HG03097 (cell line): ENCODE data around the gene RAB1A.
"Not testable (repeated sequence)": the region's sequence is repeated elsewhere in the genome, so short reads cannot be mapped to it uniquely, and the experiment has no call there.

Source experiments
- ATAC-seq: cut with Tn5 transposase; IDR thresholded peaks from one replicate; pipeline ENCODE4 v1.9.1; 2021; ENCODE audit not compliant: unreplicated experiment, low FRiP score

The RAB1A gene

DNA sequence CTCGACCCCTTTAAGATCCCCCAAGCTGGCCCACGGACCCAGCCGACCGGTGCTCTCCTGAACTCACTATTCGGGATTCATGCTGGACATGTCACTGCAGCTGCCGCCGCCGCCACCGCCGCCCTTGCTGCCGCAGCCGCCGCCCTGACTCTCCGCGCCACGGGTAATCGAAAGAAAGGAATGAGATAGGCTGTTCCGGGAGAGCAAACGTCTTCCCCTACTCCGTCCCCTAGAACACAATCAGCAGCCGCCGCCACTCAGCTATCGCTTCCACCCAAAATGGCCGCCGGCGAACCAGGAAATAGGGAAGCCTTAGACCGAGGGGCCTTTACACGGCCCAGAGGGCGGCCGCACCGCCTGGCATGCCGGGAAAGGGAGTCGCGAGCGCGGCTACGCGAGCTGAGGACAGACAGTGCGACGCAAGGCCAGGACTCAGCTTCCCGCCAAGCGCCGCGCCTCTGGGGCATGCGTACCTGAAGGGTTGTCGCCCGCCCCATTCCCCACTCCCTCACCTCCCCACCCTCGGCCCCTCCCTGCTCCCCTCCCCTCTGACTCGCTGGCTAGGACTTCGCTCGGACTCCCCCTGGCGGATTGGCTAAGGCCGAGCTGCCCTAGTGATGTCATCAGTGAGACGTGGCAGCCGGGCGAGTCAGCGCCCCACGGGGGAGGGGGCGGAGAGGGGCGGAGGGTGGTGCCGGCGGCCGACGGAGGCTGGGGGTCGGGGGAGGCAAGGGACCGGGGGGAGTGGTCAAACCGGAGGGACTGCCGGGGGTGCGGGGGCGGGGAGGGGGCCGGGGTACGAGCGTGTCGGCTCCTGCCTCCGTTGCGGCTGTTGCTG is at the start of gene RAB1A:
Gene RAB1A (minus strand): TSS at position 281 of the 838 bp plus-strand sequence. CDS start 191 bp downstream, at position 90.
- peak; percentile 98 for ATAC-seq

DNA sequence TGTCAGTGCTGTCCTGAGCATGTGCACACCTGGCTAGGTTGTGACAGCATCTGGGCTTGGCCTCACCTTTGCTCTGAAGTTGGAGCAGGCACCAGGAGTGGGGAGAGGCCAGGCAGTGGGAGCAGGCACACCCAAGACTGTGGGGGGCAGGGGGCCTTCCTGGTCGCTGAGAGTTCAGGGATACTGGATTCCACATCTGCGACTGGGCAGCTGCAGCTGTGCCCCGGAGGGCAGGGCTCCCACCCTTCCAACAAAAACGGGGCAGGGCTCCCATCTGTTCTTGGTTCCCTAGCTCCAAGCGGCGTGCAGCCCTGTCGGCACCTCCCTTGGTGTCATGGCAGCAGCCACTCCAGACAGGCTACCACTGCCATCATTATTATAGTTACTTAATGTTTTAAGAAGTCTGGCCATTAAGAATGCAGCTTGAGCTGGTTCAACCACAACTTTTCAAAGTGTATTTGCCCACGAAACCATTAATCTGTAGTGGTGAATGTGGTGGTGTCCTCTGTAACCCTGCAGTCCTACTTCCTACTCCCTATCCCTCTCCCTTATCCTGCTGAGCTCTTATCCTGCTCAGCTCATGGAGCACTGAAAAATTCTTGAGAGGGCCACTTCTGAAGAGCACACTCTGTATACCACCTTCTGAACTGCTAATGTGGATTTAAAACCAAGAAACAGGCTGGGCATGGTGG is 48.0 kb upstream of the RAB1A start:
- ATAC-seq = no peak

DNA sequence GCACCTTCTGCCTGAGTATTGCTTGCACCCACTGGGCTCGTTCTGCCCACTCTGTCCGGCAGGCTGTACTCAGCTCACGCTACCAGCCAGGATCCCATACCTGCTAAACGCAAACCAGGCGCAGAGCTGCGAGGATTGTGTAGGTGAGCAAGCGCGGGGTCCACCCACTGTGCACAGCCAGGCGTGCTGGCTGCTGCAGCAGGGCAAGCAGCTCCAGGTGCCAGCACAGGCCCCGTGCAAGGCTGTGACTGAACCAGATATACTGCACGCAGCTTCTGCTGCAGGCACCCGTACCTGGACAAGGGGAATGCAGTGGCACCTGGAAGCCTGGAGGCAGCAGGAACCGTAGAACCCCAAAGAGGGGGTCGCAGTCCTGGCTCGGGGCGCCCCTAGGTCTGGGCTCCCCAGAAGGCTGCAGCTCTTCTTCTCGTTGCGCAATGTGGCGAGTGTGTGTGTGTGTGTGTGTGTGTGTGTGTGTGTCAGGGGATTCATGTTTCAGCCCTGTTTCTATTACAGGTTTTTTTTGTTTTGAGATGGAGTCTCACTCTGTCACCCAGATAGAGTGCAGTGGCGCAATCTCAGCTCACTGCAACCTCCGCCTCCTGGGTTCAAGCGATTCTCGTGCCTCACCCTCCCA is 46.1 kb upstream of the RAB1A start:
- no peak for ATAC-seq

DNA sequence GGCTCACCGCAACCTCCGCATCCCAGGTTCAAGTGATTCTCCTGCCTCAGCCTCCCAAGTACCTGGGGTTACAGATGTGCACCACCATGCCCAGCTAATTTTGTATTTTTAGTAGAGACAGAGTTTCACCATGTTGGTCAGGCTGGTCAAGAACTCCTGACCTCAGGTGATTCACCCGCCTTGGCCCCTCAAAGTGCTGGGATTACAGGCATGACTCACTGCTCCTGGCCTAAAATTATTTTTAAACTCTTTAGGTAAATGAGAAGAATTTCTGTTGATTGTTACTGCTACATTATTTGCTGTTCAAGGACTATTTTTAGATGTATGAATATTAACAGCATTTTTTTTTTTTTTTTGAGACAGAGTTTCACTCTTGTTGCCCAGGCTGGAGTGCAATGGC is 44.1 kb upstream of the RAB1A start:
- ATAC-seq = not testable (repeated sequence)

DNA sequence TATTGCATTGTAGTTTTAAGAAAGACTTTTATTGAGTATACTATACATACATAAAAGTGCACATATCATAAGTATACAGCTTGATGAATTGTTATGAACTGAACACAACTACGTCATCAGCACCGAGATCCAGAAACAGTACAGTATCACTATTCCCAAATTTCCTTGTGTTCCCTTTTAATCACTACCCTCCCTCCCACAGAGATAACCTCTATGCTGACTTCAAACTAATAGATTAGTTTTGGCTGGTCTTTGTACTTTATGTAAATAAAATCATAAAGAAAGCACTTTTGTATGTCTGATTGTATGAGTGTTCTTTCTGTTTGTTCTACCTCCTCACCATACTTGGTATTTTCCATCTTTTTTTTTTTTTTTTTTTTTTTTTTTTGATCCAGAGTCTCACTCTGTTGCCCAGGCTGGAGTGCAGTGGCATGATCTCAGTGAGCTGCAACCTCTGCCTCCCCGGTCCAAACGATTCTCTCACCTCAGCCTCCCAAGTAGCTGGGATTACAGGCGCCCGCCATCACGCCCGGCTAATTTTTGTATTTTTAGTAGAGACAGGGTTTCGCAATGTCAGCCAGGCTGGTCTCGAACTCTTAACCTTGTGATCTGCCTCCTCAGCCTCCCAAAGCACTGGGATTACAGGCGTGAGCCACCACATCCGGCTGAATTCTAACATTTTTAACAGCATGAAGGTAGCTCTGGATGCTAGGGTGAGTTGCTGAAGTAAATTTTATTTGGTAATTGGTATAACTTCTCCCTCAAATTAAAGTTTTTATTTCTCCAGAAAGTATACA is 43.3 kb upstream of the RAB1A start:
- ATAC-seq = no peak

DNA sequence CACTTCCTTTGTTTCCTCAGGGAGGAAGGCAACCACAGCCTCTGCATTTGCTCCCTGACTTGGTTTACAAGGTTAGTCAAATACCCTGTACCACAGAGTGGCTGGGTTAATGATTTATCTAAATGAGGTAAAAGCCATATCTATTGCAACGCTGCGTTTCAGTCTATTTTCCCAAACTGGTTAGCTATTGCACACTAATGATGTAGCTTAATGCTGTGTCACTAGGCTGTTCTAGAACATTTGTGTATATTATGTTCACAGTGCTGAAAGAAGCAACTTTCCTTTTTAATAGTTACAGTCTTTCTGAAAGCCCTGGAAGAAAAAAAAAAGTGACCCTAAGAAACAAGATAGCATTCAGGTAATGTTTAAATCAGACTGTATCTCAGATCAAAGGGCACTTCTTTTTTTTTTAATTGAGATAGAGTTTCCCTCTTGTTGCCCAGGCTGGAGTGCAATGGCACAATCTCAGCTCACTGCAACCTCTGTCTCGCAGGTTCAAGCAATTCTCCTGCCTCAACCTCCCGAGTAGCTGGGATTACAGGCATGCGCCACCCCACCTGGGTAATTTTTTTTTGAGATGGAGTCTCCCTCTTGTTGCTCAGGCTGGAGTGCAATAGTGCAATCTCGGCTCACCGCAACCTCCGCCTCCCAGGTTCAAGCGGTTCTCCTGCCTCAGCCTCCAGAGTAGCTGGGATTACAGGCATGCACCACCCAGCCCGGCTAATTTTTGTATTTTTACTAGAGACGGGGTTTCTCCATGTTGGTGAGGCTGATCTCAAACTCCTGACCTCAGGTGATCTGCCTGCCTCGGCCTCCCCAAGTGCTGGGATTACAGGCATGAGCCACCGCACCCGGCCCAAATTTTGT is 40.9 kb upstream of the RAB1A start:
- ATAC-seq = not testable (repeated sequence)

DNA sequence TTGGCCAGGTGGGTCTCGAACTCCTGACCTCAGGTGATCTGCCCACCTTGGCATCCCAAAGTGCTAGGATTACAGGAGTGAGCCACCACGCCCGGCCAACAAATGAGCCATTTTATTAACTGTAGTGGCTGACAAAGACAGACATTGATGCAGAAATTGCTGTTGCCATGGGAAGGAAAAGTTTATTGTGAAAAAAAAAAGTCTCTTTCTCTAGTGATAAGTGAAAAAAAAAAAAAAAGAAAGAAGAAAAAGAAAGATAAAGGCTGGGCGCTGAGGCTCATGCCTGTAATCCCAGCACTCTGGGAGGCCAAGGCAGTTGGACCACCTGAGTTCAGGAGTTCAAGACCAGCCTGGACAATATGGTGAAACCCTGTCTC is 39.8 kb upstream of the RAB1A start:
- ATAC-seq = no peak

DNA sequence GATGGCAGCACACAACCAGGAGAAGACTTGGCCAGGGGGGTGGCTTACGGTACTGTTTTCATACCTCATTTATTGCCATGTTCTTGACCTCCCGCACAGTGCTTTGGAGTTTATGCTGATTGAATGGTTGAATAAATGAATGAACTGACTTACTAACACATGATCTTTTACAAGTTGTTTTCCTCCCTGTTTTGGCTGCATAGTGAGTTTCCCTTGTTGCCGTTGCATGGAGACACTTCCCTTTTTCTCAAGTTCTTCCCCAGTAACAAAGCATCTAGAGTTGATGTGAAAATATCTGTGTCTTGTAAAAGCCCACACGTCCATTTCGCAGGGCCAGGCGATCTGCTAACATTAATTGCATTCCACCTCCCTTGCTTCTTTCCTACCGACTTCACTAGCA is 35.7 kb upstream of the RAB1A start:
- no peak for ATAC-seq

DNA sequence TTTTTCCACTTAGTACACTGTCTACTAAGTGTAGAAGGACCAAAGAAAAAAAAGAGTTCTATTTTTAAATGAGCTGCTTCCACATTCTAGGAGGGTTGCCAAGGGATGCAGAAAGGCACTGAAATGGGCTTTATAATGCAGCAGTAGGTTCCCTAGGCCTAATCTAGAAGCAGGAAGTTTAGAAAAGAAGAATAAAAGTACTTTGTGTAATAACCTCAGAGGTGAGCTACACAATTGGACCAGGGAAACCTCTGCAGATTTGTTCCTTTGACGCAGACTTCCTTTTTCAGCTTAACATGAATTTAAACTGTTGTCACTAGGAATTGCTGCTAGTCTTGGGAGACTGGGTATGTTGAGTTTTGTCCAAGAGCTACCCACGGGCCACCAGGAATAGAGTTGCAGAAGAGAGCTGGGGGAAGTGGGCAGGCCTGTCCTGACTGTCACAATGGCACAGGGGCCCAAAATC is 34.6 kb upstream of the RAB1A start:
- no peak for ATAC-seq

DNA sequence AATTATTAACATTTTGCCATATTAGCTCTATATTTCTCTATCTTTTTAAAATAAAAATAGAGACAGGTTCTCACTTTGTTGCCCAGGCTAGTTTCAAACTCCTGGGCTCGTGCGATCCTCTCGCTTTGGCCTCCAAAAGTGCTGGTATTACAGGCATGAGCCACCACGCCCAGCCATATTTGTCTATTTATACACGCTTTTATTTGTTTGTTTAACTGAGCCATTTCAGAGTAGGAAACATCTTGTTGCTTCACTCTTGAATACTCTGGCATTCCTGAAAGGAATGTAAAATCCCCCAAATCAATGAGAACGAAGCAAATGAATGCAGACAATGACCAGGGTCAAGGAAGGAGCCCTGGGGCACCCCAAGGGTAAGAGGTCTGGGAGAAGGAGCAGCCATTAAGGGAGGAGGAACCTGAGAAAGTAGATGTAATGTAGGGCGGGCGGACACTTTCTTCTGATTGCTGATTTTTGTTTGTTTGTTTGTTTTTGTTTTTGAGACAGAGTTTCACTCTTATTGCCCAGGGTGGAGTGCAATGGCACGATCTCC is 31.7 kb upstream of the RAB1A start:
- ATAC-seq = no peak

DNA sequence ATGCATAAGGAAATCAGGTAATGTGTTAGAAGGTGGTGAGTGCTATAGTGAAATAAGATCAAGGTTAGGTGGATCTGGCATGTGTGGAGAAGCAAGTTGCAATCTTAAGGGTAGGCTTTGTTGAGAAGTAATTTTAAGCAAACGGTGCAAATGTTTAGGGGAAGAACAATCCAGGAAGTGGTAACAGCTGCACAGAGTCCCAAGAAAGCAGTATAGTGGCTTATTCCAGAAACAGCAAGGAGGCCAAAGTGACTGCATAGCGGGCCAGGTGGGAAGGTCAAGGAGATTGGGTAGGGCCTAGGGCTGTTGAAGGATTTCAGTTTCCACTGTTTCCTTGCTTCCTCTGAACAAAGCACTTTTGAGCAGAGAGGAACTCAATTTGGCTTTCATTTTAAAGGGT is 30.0 kb upstream of the RAB1A start:
- ATAC-seq = no peak

DNA sequence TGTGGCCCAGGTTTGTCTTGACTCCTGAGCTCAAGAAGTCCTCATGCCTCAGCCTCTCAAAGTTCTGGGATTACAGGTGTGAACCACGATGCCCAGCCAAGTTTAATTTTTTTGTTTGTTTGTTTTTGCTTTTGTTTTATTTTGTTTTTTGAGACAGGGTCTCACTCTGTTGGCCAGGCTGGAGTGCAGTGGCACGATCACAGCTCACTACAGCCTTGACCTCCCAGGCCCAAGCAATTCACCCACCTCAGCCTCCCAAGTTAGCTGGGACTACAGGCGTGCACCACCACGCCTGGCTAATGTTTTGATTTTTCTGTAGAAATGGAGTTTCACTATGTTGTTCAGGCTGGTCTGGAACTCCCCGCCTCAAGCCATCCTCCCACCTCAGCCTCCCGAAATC is 29.4 kb upstream of the RAB1A start:
- ATAC-seq = no peak

DNA sequence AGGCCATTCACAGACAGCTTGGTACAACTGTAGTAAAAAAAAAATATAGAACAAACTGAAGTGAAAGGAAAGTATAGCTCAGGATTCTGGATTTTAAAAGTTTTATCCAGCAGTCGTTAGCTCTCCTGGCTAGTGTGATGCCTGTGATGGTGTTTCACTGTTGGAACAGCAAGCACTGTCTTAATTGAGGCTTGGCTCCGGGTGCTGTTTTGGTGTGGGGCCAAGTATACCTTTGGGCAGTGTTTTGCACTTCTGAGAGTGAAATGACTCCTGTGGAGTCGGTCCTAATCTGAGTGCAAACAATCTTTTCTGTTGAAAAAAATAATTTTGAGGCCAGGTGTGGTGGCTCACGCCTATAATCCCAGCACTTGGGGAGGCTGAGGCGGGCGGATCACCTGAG is 28.7 kb upstream of the RAB1A start:
- ATAC-seq = no peak

DNA sequence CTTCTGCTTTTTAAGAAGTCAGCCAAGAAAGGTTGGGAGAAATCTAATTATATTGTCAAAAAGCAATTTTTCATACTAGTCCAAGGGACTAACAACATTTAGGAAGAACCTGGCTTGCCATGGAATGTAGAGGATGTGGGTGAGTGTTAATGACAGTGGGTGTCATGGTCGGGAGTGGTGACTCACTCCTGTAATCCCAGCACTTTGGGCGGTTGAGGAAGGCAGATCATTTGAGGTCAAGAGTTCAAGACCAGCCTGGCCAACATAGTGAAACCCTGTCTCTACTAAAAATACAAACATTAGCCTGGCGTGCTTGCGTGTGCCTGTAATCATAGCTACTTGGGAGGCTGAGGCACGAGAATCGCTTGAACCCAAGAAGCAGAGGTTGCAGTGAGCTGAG is 27.9 kb upstream of the RAB1A start:
- not testable (repeated sequence) for ATAC-seq

DNA sequence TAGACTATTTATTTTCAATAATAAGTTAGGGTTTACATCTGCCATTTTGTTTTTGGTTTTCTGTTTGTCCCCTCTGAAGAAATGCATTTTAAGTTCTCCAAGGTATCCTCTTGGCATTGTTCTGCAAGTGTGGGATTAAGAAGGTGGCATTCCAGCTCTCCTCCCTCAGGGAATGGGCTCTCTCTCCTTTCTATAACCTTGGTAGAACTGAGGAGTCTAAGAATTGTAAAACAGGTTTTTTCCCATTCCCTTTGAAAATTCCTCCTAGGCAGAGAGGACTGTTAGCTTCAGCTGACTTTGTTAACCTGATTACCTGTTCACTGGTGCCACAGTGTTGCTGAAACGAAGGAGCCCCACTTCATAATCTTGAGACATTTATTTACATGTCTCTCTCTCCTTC is 26.1 kb upstream of the RAB1A start:
- no peak for ATAC-seq

DNA sequence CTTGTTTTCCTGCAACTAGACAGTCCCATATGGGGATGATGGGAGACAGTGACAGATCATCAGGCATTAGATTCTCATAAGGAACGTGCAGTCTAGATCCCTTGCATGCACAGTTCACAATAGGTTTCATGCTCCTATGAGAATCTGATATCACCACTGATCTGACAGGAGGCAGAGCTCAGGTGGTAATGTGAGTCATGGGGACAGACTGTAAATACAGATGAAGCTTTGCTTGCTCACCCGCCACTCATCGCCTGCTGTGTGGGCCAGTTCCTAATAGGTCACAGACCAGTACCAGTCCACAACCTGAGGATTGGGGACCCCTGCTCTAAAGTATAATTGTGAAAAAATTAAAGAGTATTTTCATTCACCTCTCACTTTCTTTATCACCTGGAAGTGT is 23.6 kb upstream of the RAB1A start:
- ATAC-seq = no peak

DNA sequence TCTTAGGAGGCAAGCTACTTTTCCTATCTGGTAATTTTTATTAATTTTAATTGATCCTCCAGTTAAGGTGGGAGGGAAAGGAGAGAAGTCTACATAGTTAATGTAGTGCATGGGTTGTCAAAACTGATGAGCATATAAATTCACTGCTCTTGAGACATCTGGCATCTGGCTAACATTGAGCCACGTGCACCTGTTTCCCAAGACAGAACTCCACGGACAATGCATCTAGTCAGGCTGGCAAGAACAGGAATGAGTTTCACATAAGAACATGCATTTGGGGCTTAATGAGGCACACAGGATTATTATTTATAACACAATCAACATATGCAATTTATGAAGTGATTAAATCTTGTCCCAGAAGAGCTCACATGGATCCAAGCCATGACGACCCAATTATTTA is 16.2 kb upstream of the RAB1A start:
- ATAC-seq = no peak

DNA sequence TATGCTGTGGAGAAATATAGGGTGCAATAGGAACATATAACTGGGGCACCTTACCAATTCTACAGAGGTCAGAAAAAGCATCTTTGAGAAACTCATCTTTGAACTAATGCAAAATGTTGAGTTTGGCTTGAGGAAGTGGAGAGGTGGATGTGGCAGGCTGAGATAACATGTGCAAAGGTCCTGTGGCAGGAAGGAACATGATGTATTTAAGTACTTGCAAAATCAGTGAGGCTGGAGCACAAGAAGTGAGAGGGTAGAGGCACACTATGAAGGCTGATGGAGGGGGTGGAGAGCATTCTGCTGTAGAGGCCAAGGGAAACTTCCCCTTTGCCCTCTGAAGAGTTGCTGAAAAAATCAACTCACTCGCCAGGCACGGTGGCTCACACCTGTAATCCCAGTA is 14.7 kb upstream of the RAB1A start:
- no peak for ATAC-seq

DNA sequence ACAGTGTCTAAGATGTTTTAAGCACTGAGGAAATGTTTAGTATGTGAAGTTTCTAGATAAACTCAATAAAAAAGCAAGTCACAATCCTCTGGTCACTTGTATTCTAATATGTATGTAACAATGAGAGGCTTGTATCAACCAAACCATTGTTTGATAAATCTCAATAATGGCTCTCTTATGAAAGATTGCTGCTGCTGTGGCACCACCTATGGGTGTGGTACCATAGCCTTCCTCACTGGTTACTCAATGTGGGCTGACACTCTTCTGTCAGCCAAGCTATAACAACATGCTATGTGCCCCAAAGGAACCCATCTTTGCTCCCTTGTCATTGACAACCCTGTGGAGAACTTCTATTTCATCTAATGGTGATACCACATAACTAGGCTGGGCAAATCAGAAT is 12.6 kb upstream of the RAB1A start:
- no peak for ATAC-seq
